Measurements from ENCODE around the gene PTPN6. TPM values are rescaled to one million over a fixed set of nuclear protein-coding genes. Genes with fewer than 3 reads are reported as not detected.

Gene PTPN6
- total RNA-seq, 1 experiment from 2014 or later: 47.7 TPM

- DNase-seq (ENCODE audit: low read depth, low spot score): no peak
- H4K20me1 ChIP-seq (ENCODE audit: insufficient read depth): no peaks in the 10 kb centered on the region
- H3K9me3 ChIP-seq (ENCODE audit: control insufficient read depth in 1 of 2, insufficient read depth in 1 of 2, low read depth in 1 of 2, low read length in 2 of 2): no peaks in the 10 kb centered on the region
- no peaks in the 10 kb centered on the region for H3K36me3 ChIP-seq (ENCODE audit: control insufficient read depth in 1 of 2, insufficient read depth in 2 of 2, low read length in 2 of 2)
- H3K4me3 ChIP-seq (replicated peaks in 1 of 2; ENCODE audit: low read depth in 1 of 2, low read length in 2 of 2): no peak overlapping the region
- H3K9ac ChIP-seq (ENCODE audit: low read length): no peak overlapping the region
- H2AFZ ChIP-seq (ENCODE audit: low read depth, low read length, poor library complexity, severe bottlenecking): no peak overlapping the region
- H3K4me2 ChIP-seq (ENCODE audit: low read length): no peak overlapping the region
- H3K79me2 ChIP-seq (ENCODE audit: insufficient read depth, low read length): no peaks in the 10 kb centered on the region; the same call in 1 of the 2 replicates
- BruUV-seq (replicated peaks): no TSS peak
- peaks cover 15 to 20% of the 10 kb centered on the region in 2 experiments for H3K4me1 ChIP-seq (ENCODE audit: control insufficient read depth in 1 of 2, insufficient read depth in 2 of 2, low read length in 2 of 2)
- no peak for TF ChIP-seq TCF7L2 (IDR thresholded peaks at IDR 0.05; ENCODE audit: borderline replicate concordance, extremely low read depth, insufficient read depth, insufficient read length)
- TF ChIP-seq, protein P1, sequence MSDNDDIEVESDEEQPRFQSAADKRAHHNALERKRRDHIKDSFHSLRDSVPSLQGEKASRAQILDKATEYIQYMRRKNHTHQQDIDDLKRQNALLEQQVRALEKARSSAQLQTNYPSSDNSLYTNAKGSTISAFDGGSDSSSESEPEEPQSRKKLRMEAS (IDR thresholded peaks at IDR 0.05): no peak
- no peak for TF ChIP-seq ELF1 (IDR thresholded peaks at IDR 0.05; ENCODE audit: borderline replicate concordance, low read depth)
- TF ChIP-seq REST (IDR thresholded peaks at IDR 0.05; ENCODE audit: low read depth): no peak
- no peak for TF ChIP-seq EGR1 (IDR thresholded peaks at IDR 0.05; ENCODE audit: low read depth)
- TF ChIP-seq ZBTB33 (IDR thresholded peaks at IDR 0.05; ENCODE audit: extremely low read depth, insufficient replicate concordance, low read length): no peak
- ChIA-PET CTCF (no interaction called here), RAD21 (ENCODE audit: low non-redundant PET in 1 of 2, low total read pairs in 2 of 2, uncharacterized antibody in 2 of 2, unreplicated experiment in 2 of 2) (no interaction called here), POLR2A (interaction anchor here (1.0 to 9.9 kb wide), 2 partner anchors 10 to 13 kb away, joined by 3 to 269 read pairs; partner anchors contain the start of genes C12orf57 and RNU7-1)
- intact Hi-C loops (cut with micrococcal nuclease): no loop called here
- H3K27me3 ChIP-seq (ENCODE audit: insufficient read depth, low read length): no peaks in the 10 kb centered on the region
- H3K9me2 ChIP-seq (ENCODE audit: insufficient read depth): no peaks in the 10 kb centered on the region
- H3K27ac ChIP-seq (ENCODE audit: low read depth, low read length): no peak overlapping the region; the same call in 1 of the 2 replicates
- ATAC-seq: no peak
Measured at GRCh38 chr12:6957151-6957701, 6.1 kb downstream of the PTPN6 start.

All from HCT116 (cell line).